ENCODE data around the gene GSG1. TPM values are rescaled to one million over a fixed set of nuclear protein-coding genes. Genes with fewer than 3 reads are reported as not detected.

The GSG1 gene
- total and polyA plus RNA-seq, 9 donors: 5.5 to 23.3 (median 11.2) TPM

GRCh38 chr12:13142747-13143146 lies 39.3 kb upstream of the GSG1 start:
- Histone ChIP-seq H3K9me3 (replicated peaks; ENCODE audit: control insufficient read depth, low read depth, low read length) (peaks cover 7% of the 10 kb centered on the region), H3K4me1 (ENCODE audit: control insufficient read depth, insufficient read depth, low read length) (no peaks in the 10 kb centered on the region), H3K27ac (ENCODE audit: low read length) (no peak overlapping the region), H3K36me3 (ENCODE audit: control insufficient read depth, insufficient read depth, low read length) (no peaks in the 10 kb centered on the region), H3K4me3 (ENCODE audit: low read length) (no peak overlapping the region), H3K27me3 (ENCODE audit: control insufficient read depth, insufficient read depth, low read length) (no peaks in the 10 kb centered on the region)
- no peak for DNase-seq
- 91% methylated on average over 5 of the region's 8 CpGs for WGBS (ENCODE audit: insufficient coverage)

GRCh38 chr12:13141686-13142085 lies 38.2 kb upstream of the GSG1 start:
- no peak overlapping the region for H3K4me3 ChIP-seq (ENCODE audit: low read length)
- no peak for DNase-seq
- H3K27ac ChIP-seq (ENCODE audit: low read length): no peak overlapping the region
- WGBS (ENCODE audit: insufficient coverage): 100% methylated on average over 3 of the region's 5 CpGs
- H3K27me3 ChIP-seq (ENCODE audit: control insufficient read depth, insufficient read depth, low read length): no peaks in the 10 kb centered on the region
- no peaks in the 10 kb centered on the region for H3K36me3 ChIP-seq (ENCODE audit: control insufficient read depth, insufficient read depth, low read length)
- H3K4me1 ChIP-seq (ENCODE audit: control insufficient read depth, insufficient read depth, low read length): no peaks in the 10 kb centered on the region
- peaks cover 7% of the 10 kb centered on the region for H3K9me3 ChIP-seq (replicated peaks; ENCODE audit: control insufficient read depth, low read depth, low read length)

GRCh38 chr12:13135371-13136178 lies 32.1 kb upstream of the GSG1 start:
- 66% methylated on average over 11 of the region's 14 CpGs for WGBS (ENCODE audit: insufficient coverage)
- Histone ChIP-seq H3K36me3 (ENCODE audit: control insufficient read depth, insufficient read depth, low read length) (no peaks in the 10 kb centered on the region), H3K9me3 (replicated peaks; ENCODE audit: control insufficient read depth, low read depth, low read length) (peaks cover 7% of the 10 kb centered on the region), H3K4me3 (ENCODE audit: low read length) (no peak overlapping the region), H3K27me3 (ENCODE audit: control insufficient read depth, insufficient read depth, low read length) (no peaks in the 10 kb centered on the region), H3K4me1 (ENCODE audit: control insufficient read depth, insufficient read depth, low read length) (no peaks in the 10 kb centered on the region), H3K27ac (ENCODE audit: low read length) (no peak overlapping the region)
- no peak for DNase-seq

GRCh38 chr12:13133886-13134285 lies 30.4 kb upstream of the GSG1 start:
- DNase-seq: no peak
- Histone ChIP-seq H3K4me3 (ENCODE audit: low read length) (no peak overlapping the region), H3K36me3 (ENCODE audit: control insufficient read depth, insufficient read depth, low read length) (no peaks in the 10 kb centered on the region), H3K27ac (ENCODE audit: low read length) (no peak overlapping the region), H3K9me3 (replicated peaks; ENCODE audit: control insufficient read depth, low read depth, low read length) (no peaks in the 10 kb centered on the region), H3K27me3 (ENCODE audit: control insufficient read depth, insufficient read depth, low read length) (no peaks in the 10 kb centered on the region), H3K4me1 (ENCODE audit: control insufficient read depth, insufficient read depth, low read length) (no peaks in the 10 kb centered on the region)
- 90% methylated on average over 2 of the region's 4 CpGs for WGBS (ENCODE audit: insufficient coverage)

- WGBS (ENCODE audit: insufficient coverage): no CpG with 5 or more reads among the region's 3 CpGs
- Histone ChIP-seq H3K27ac (ENCODE audit: low read length) (no peak overlapping the region), H3K4me1 (ENCODE audit: control insufficient read depth, insufficient read depth, low read length) (no peaks in the 10 kb centered on the region), H3K27me3 (ENCODE audit: control insufficient read depth, insufficient read depth, low read length) (no peaks in the 10 kb centered on the region), H3K4me3 (ENCODE audit: low read length) (no peak overlapping the region), H3K9me3 (replicated peaks; ENCODE audit: control insufficient read depth, low read depth, low read length) (no peaks in the 10 kb centered on the region), H3K36me3 (ENCODE audit: control insufficient read depth, insufficient read depth, low read length) (no peaks in the 10 kb centered on the region)
- DNase-seq: no peak
These were observed 27.5 kb upstream of the GSG1 start for GRCh38 chr12:13130981-13131380.

GRCh38 chr12:13128291-13128965 lies 25.0 kb upstream of the GSG1 start:
- Histone ChIP-seq H3K9me3 (replicated peaks; ENCODE audit: control insufficient read depth, low read depth, low read length) (no peaks in the 10 kb centered on the region), H3K27me3 (ENCODE audit: control insufficient read depth, insufficient read depth, low read length) (no peaks in the 10 kb centered on the region), H3K4me3 (ENCODE audit: low read length) (no peak overlapping the region), H3K4me1 (ENCODE audit: control insufficient read depth, insufficient read depth, low read length) (no peaks in the 10 kb centered on the region), H3K27ac (ENCODE audit: low read length) (no peak overlapping the region), H3K36me3 (ENCODE audit: control insufficient read depth, insufficient read depth, low read length) (no peaks in the 10 kb centered on the region)
- peak; percentile 36 for DNase-seq
- WGBS (ENCODE audit: insufficient coverage): 72% methylated on average over 8 of the region's 8 CpGs

GRCh38 chr12:13127444-13127843 lies 24.0 kb upstream of the GSG1 start:
- WGBS (ENCODE audit: insufficient coverage): 74% methylated on average over 3 of the region's 5 CpGs
- no peak overlapping the region for H3K4me3 ChIP-seq (ENCODE audit: low read length)
- H3K27ac ChIP-seq (ENCODE audit: low read length): no peak overlapping the region
- no peaks in the 10 kb centered on the region for H3K27me3 ChIP-seq (ENCODE audit: control insufficient read depth, insufficient read depth, low read length)
- H3K9me3 ChIP-seq (replicated peaks; ENCODE audit: control insufficient read depth, low read depth, low read length): no peaks in the 10 kb centered on the region
- no peaks in the 10 kb centered on the region for H3K36me3 ChIP-seq (ENCODE audit: control insufficient read depth, insufficient read depth, low read length)
- no peak for DNase-seq
- H3K4me1 ChIP-seq (ENCODE audit: control insufficient read depth, insufficient read depth, low read length): no peaks in the 10 kb centered on the region

- Histone ChIP-seq H3K4me1 (ENCODE audit: control insufficient read depth, insufficient read depth, low read length) (no peaks in the 10 kb centered on the region), H3K27ac (ENCODE audit: low read length) (no peak overlapping the region), H3K4me3 (ENCODE audit: low read length) (no peak overlapping the region), H3K27me3 (ENCODE audit: control insufficient read depth, insufficient read depth, low read length) (no peaks in the 10 kb centered on the region), H3K36me3 (ENCODE audit: control insufficient read depth, insufficient read depth, low read length) (no peaks in the 10 kb centered on the region), H3K9me3 (replicated peaks; ENCODE audit: control insufficient read depth, low read depth, low read length) (no peaks in the 10 kb centered on the region)
- 86% methylated on average over 1 of the region's 3 CpGs for WGBS (ENCODE audit: insufficient coverage)
- DNase-seq: no peak
These were observed 23.0 kb upstream of the GSG1 start for GRCh38 chr12:13126494-13126893.

GRCh38 chr12:13125996-13126395 lies 22.5 kb upstream of the GSG1 start:
- H3K4me1 ChIP-seq (ENCODE audit: control insufficient read depth, insufficient read depth, low read length): no peaks in the 10 kb centered on the region
- no CpG with 5 or more reads among the region's 2 CpGs for WGBS (ENCODE audit: insufficient coverage)
- H3K27me3 ChIP-seq (ENCODE audit: control insufficient read depth, insufficient read depth, low read length): no peaks in the 10 kb centered on the region
- no peaks in the 10 kb centered on the region for H3K36me3 ChIP-seq (ENCODE audit: control insufficient read depth, insufficient read depth, low read length)
- H3K4me3 ChIP-seq (ENCODE audit: low read length): no peak overlapping the region
- H3K9me3 ChIP-seq (replicated peaks; ENCODE audit: control insufficient read depth, low read depth, low read length): no peaks in the 10 kb centered on the region
- H3K27ac ChIP-seq (ENCODE audit: low read length): no peak overlapping the region
- no peak for DNase-seq

GRCh38 chr12:13124656-13125505 lies 21.4 kb upstream of the GSG1 start:
- Histone ChIP-seq H3K27ac (ENCODE audit: low read length) (no peak overlapping the region), H3K27me3 (ENCODE audit: control insufficient read depth, insufficient read depth, low read length) (no peaks in the 10 kb centered on the region), H3K4me3 (ENCODE audit: low read length) (no peak overlapping the region), H3K4me1 (ENCODE audit: control insufficient read depth, insufficient read depth, low read length) (no peaks in the 10 kb centered on the region), H3K9me3 (replicated peaks; ENCODE audit: control insufficient read depth, low read depth, low read length) (no peaks in the 10 kb centered on the region), H3K36me3 (ENCODE audit: control insufficient read depth, insufficient read depth, low read length) (no peaks in the 10 kb centered on the region)
- DNase-seq: no peak
- 74% methylated on average over 3 of the region's 8 CpGs for WGBS (ENCODE audit: insufficient coverage)
